Keratinocyte (primary cell): ENCODE results near the gene NINJ2. TPM values are rescaled to one million over a fixed set of nuclear protein-coding genes. Genes with fewer than 3 reads are reported as not detected.
"Not testable (repeated sequence)": the region's sequence is repeated elsewhere in the genome, so short reads cannot be mapped to it uniquely, and the experiment has no call there.

Experiments
- DNase-seq: peaks from one replicate; pipeline ENCODE4 v3.0.0-alpha.2; 2011; ENCODE audit warnings: low read depth, missing footprints, low spot score
- FAIRE-seq: peaks from 2 replicates; lab custom pipeline; 2011; peaks lifted over from hg19 to GRCh38; lab: Jason Lieb, UNC
- H2AFZ ChIP-seq: 2 replicates; pipeline ENCODE4 v1.6.0; 2012; ENCODE audit warnings: low read length, control low read depth, inconsistent platforms; ENCODE audit not compliant: control insufficient read depth
- H3K27ac ChIP-seq: 2 replicates; pipeline ENCODE4 v1.5.1; 2011; ENCODE audit warnings: low read length; ENCODE audit not compliant: control insufficient read depth, insufficient read depth
- H3K27me3 ChIP-seq: 3 replicates; pipeline ENCODE4 v1.6.0; 2011; ENCODE audit warnings: low read length; ENCODE audit not compliant: control insufficient read depth, insufficient read depth; ENCODE audit errors: extremely low read depth
- H3K36me3 ChIP-seq, 2 experiments: 2 replicates in 1 of 2; 3 replicates in 1 of 2; pipeline ENCODE4 v1.5.1; 2011; ENCODE audit warnings: low read length in 2 of 2, mild to moderate bottlenecking in 1 of 2; ENCODE audit not compliant: control insufficient read depth in 2 of 2, insufficient read depth in 2 of 2; ENCODE audit errors: extremely low read depth in 1 of 2
- H3K4me1 ChIP-seq: 3 replicates; pipeline ENCODE4 v1.5.1; 2011; ENCODE audit warnings: low read length; ENCODE audit not compliant: control insufficient read depth, insufficient read depth; ENCODE audit errors: extremely low read depth
- H3K4me2 ChIP-seq: 3 replicates; pipeline ENCODE4 v1.6.0; 2011; ENCODE audit warnings: low read depth, low read length; ENCODE audit not compliant: control insufficient read depth, insufficient read depth; ENCODE audit errors: extremely low read depth
- H3K4me3 ChIP-seq, 3 experiments: fragments of 200-600 bp in 1 of 3; sonication (generic) in 1 of 3; 2 replicates in 2 of 3; 3 replicates in 1 of 3; pipeline ENCODE4 v1.5.1; 2011 to 2016; ENCODE audit warnings: low read length in 3 of 3, mild to moderate bottlenecking in 3 of 3, control low read depth in 2 of 3, inconsistent platforms in 1 of 3, low read depth in 1 of 3, mixed read lengths in 1 of 3, mixed run types in 1 of 3, moderate library complexity in 1 of 3; ENCODE audit not compliant: control insufficient read depth in 2 of 3, insufficient read depth in 2 of 3; ENCODE audit errors: extremely low read depth in 1 of 3
- H3K79me2 ChIP-seq: 2 replicates; pipeline ENCODE4 v1.6.0; 2012; ENCODE audit warnings: low read length; ENCODE audit not compliant: control insufficient read depth, insufficient read depth
- H3K9ac ChIP-seq: 3 replicates; pipeline ENCODE4 v1.6.0; 2011; ENCODE audit warnings: low read length; ENCODE audit not compliant: control insufficient read depth, insufficient read depth; ENCODE audit errors: extremely low read depth
- H3K9me1 ChIP-seq: 3 replicates; pipeline ENCODE4 v1.6.0; 2011; ENCODE audit warnings: low read length; ENCODE audit not compliant: control insufficient read depth, insufficient read depth; ENCODE audit errors: extremely low read depth
- H3K9me3 ChIP-seq: 2 replicates; pipeline ENCODE4 v1.5.1; 2012; ENCODE audit warnings: low read depth, low read length; ENCODE audit not compliant: control insufficient read depth
- H4K20me1 ChIP-seq: 3 replicates; pipeline ENCODE4 v1.6.0; 2011; ENCODE audit warnings: low read length; ENCODE audit not compliant: control insufficient read depth, insufficient read depth; ENCODE audit errors: extremely low read depth
- CTCF ChIP-seq, 3 experiments: IDR thresholded peaks in 1 of 3; conservative IDR thresholded peaks in 1 of 3; optimal IDR thresholded peaks in 1 of 3; 2 replicates in 2 of 3; 3 replicates in 1 of 3; pipeline versions ENCODE3 to v1.5.1; 2011; ENCODE audit warnings: low read length in 3 of 3, mild to moderate bottlenecking in 3 of 3, moderate library complexity in 2 of 3, control low read depth in 1 of 3, inconsistent platforms in 1 of 3; ENCODE audit not compliant: insufficient read depth in 2 of 3; ENCODE audit errors: extremely low read depth in 1 of 3
- EZH2 ChIP-seq: IDR thresholded peaks from one replicate; pipeline ENCODE4 v1.6.1; 2012; ENCODE audit warnings: inconsistent platforms, mild to moderate bottlenecking, low read length, moderate library complexity
- dilution Hi-C: fragments of 300-500 bp; cut with MboI; formaldehyde crosslinking; loops from one replicate; pipeline ENCODE4 v1.7.0; 2020; ENCODE audit warnings: low sequenced_read_pairs; ENCODE audit not compliant: extremely low pct_ligation_motif_present
- polyA plus RNA-seq, 5 experiments: library from polyadenylated mRNA; depleted of rRNA in 3 of 5; stranded (reverse) in 3 of 5; stranded (forward) in 1 of 5; unstranded in 1 of 5; fragments of >200 nt; gene quantifications; 1 replicate in 1 of 5; 2 replicates in 3 of 5; 3 replicates in 1 of 5; pipeline versions ENCODE4 v1.2.1 to v1.2.3, GENCODE V29; 2011 to 2012; ENCODE audit warnings: missing spikeins in 2 of 5, low read depth in 1 of 5, low replicate concordance in 1 of 5

The NINJ2 gene
- polyA plus RNA-seq, 1 donor (not counting 4 experiments of a cell fraction or from before 2014, with no cell fraction given): 0.58 TPM

- Histone ChIP-seq H3K9ac (no peak overlapping the region), H3K4me1 (no peaks in the 10 kb centered on the region), H3K36me3 (no peaks in the 10 kb centered on the region), H3K27me3 (no peaks in the 10 kb centered on the region), H3K9me1 (no peaks in the 10 kb centered on the region), H3K79me2 (no peaks in the 10 kb centered on the region), H2AFZ (no peak overlapping the region), H3K9me3 (peaks cover 2% of the 10 kb centered on the region), H3K4me3 (no peak overlapping the region), H3K4me2 (no peak overlapping the region), H4K20me1 (no peaks in the 10 kb centered on the region), H3K27ac (no peak overlapping the region)
- dilution Hi-C loops: no loop called here
- TF ChIP-seq CTCF (optimal IDR thresholded peaks at IDR 0.05 in 1 of 3, IDR thresholded peaks at IDR 0.05 in 1 of 3, conservative IDR thresholded peaks at IDR 0.05 in 1 of 3; ENCODE audit: extremely low read depth in 1 of 3, insufficient read depth in 2 of 3, low read length in 3 of 3): no peak
- TF ChIP-seq EZH2: no peak
- no peak for FAIRE-seq
- DNase-seq: no peak
Observed at GRCh38 chr12:700016-700415, 36.8 kb upstream of the NINJ2 start.

- FAIRE-seq, H4K20me1 ChIP-seq, H3K27ac ChIP-seq, DNase-seq, H3K9me1 ChIP-seq, H3K9me3 ChIP-seq, H3K27me3 ChIP-seq, H3K4me1 ChIP-seq, H2AFZ ChIP-seq, H3K4me2 ChIP-seq, H3K79me2 ChIP-seq, H3K4me3 ChIP-seq, H3K9ac ChIP-seq, H3K36me3 ChIP-seq, dilution Hi-C loops: not testable (repeated sequence)
Observed at GRCh38 chr12:698222-698621, 35.0 kb upstream of the NINJ2 start.

GRCh38 chr12:697481-697880, 34.2 kb upstream of the NINJ2 start:
- H3K4me1 ChIP-seq: no peaks in the 10 kb centered on the region
- H3K9me3 ChIP-seq: peaks cover 2% of the 10 kb centered on the region
- no peaks in the 10 kb centered on the region for H4K20me1 ChIP-seq
- no peaks in the 10 kb centered on the region for H3K36me3 ChIP-seq
- no peak overlapping the region for H3K4me2 ChIP-seq
- no peak overlapping the region for H2AFZ ChIP-seq
- no peak for DNase-seq
- dilution Hi-C loops: no loop called here
- no peak overlapping the region for H3K9ac ChIP-seq
- TF ChIP-seq EZH2 (no peak), CTCF (optimal IDR thresholded peaks at IDR 0.05 in 1 of 3, IDR thresholded peaks at IDR 0.05 in 1 of 3, conservative IDR thresholded peaks at IDR 0.05 in 1 of 3; ENCODE audit: extremely low read depth in 1 of 3, insufficient read depth in 2 of 3, low read length in 3 of 3) (no peak)
- H3K9me1 ChIP-seq: no peaks in the 10 kb centered on the region
- no peak for FAIRE-seq
- no peaks in the 10 kb centered on the region for H3K79me2 ChIP-seq
- no peak overlapping the region for H3K27ac ChIP-seq
- H3K27me3 ChIP-seq: no peaks in the 10 kb centered on the region
- H3K4me3 ChIP-seq: no peak overlapping the region
